A172 (cell line): ENCODE data around the gene GPX4. TPM values are rescaled to one million over a fixed set of nuclear protein-coding genes. Genes with fewer than 3 reads are reported as not detected.

ENCODE experiments used
- DNase-seq: peaks from one replicate; pipeline ENCODE4 v3.0.0-alpha.2; 2015; ENCODE audit warnings: low spot score
- total RNA-seq: library from RNA; depleted of rRNA; stranded (reverse); fragments of >200 nt; shearing (Covaris generic); gene quantifications from 2 replicates; pipeline ENCODE4 v1.2.3, GENCODE V29; 2014

GPX4 gene
- total RNA-seq, 1 experiment from 2014 or later: 323 TPM

DNA sequence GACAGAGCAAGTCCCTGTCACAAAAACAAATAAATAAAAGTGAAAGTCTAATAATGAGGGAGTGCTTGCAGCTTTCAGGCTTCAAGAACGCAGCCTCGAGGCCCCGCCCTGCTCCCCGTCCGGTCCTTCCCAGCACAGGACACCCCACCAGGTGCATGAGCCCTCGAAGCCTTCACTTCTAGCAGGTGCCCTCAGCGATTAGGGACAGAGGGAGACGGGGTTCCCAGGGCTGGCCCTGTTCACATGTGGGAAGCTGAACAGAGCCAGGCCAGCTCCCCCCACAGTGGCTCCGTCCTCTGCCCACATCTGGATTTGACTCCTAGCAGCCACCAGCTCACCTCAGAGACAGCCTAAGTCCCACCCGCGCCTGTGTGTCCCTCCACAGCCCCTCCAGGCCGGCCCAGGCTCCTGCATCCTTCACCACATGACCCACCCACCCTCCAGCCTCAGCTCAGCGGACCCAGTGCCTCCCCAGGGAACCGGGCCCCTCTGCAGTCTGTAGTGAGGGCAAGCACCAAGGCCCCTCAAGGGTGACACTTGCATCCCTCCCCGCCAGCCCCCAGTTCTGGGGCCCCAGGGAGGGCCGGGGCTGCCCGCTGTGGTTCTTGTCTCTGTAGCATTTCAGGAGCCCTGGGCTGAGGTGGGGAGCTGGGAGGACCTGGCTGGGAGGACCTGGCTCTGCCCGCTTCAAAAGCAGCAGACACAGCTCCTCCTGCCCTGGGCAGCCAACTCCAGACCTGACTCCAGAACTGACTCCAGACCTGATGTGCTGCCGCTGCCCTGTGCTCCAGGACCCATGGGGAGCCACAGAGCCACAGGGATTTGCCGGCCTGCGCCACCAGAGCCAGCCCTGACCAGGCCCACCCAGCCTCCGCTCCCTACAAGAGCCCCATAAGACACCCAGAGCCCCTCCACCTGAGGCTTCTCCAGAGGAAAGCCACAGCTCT lies 27.2 kb downstream of the GPX4 start:
- no peak for DNase-seq

DNA sequence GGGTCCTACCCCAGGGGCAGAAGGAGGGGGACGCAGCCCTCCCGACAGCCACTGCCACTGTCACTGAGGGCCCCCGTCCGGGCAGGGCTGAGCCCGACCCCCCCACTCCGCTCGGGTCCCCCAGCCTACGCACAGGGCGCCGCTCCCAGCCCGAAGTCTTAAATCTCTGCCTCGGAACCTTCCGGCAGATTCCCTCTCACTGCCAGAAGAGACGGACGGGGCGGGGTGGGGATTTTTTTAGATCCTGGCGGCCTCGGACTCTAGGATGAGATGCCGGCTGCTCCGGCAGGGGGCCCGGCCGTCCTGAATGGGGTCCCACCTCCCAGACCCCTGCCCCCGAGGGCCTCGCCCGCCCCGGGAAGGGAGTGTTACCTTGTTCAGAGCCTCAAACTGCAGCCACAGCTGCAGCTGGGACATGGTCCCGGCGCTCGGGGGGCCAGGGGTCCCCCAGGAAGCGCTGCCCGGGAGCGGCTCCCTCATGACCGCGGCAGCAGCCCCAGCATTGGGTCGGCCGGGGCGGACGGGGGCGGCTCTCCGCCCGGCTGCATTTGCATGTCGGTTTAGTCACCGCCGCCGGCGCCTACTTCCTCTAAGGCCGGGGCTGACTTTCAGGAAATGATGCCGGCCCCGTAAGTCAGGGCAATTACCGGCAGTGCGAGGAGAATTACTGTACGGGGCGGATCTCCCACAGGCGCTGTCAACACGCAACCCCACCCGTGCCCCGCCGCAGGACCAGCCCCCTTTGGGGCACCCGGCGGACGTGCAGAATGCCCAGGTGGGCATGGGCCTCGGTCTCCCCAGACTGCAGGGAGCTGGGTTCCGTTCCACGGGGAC lies 28.1 kb downstream of the GPX4 start:
- DNase-seq: peak; percentile 83

DNA sequence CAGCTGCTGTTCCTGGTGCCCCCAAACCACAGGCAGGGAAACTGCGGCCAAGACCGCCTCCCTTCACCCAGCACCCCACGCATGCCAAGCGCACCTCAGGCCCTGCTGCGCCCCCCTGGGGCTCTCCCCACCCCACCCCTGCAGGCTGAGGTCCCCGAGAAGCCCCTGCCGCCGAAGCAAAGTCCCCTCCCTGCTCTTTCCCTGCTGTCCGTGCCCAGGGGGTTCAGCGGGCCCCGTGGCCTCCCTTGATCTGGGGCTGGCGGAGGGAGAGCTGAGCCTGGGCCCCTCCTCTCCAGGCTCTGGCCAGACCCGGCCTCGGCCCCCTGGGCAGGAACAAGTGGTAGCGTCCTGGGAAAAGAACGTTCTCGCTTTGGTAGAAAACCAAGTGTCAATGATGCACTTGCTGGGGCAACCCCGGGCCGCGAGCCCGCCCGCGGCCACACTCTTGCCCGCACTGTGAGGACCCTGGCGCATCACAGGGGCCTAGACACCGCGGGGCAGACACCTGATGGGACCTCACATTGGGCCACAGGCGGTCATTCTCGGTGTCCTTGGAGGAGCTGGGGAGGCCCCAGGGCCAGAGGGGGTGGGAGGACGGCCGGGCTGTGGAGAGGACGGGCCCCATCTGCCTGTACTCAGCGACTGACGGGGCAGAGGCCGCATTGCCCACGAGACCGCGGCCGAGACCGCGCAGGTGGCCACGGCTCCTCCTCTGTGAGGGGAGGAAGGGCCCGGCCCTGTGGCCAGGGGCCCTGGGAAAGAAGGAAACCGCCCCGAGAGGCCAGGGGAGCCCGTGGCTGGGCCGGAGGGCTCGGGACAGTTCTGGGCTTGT lies 29.0 kb downstream of the GPX4 start:
- no peak for DNase-seq

DNA sequence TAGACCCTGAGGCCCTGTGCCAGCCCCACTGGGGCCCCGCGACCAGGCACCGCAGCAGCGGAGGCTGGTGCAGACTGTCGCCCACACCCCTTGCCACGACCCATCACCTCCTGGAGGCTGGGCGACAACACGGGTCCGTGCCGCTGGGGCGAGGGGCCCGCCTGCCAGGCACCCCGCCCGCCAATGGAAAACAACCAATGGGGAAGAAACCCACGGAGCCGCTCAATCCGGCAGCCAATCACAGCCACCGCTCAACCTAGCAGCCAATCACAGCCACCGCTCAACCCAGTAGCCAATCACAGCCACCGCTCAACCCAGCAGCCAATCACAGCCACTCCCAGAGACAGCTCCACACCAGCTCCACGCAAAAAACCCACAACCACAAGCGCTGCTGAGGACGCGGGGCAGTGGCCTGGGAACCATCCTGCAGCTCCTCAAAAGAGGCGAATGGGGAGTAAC lies 29.7 kb downstream of the GPX4 start:
- DNase-seq: no peak

DNA sequence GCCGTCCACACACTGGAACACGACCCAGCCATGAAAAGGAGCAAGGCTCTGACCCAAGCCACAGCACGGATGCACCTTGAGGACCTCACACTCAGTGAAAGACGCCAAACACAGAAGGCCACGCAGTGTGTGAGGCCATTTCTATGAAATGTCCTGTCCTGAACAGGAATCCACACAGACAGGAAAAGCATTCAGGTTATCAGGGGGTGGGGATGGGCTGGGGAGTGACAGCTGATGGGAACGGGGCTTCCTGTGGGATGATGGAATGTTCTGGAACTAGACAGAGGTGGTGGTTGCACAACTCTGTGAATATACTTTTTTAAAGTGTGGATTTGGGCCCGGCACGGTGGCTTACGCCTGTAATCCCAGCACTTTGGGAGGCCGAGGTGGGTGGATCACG lies 30.6 kb downstream of the GPX4 start:
- no peak for DNase-seq

DNA sequence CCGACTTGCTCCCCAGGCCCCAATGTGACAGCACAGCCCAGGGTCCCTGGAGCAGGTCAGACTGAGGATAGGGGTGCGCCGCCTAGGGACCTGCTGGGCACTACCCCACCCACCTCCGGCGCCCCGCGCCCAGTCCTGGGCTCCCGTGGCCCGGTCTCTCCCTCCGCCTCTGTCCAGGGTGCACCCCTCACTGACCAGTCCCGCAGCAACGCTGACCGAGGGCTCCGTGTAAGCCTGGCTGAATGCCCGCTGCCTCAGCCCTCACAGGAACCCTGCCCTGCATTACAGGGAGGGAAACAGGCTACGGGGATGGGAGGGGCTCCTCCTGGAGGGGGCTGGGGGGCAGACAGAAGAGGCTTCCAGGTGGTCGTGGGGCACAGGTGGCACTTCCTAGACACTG lies 31.7 kb downstream of the GPX4 start:
- no peak for DNase-seq

DNA sequence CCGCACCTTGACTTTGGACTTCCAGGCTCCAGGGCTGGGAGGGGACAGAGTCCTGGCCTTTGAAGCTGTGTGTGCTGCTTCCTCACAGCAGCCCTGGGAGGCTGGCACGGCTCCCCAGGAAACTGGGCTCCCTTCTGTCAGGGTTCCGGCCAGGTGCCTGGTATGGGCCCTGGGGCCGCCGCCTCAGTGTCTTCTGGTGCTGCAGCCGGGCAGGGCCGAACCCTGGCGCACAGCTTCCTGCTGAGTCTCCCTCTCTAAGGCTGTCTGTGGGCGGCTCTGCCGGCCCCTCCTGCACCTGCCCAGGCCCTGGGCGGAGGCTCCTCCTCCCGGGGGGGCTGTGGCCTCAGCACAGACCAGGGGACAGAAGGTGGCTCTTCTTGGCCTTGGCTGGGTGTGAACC lies 32.4 kb downstream of the GPX4 start:
- no peak for DNase-seq

DNA sequence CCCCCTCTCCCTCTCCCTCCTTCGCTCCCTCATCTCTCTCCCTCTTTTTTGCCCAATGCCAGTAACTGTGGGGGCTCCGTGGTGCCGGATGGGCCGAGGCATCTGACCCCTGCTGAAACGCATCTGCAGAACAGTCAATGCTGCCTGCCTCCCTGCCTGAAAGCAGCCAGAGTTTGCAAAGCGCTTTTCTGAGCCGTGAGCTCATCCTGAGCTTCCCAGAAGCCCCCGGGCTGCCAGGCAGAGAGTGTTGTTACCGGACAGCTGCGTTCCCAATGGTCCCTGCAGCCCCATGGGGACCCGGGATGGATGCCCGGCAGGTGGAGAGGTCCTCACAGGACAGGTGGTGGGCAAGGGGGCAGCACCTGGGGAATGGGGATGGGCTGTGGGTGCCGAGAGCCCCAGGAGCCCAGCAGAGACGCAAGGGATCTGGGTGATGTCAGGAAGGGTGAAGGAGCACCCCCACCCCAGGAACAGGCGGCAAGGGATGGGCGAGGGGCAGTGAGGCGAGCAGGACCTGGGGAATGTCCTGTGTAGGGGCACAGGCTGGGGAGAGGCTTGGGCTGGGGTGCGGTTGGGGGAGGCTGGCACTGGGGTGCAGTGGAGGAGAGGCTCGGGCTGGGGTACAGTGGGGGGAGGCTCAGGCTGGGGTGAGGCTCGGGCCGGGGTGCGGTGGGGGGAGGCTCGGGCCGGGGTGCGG lies 33.0 kb downstream of the GPX4 start:
- no peak for DNase-seq

DNA sequence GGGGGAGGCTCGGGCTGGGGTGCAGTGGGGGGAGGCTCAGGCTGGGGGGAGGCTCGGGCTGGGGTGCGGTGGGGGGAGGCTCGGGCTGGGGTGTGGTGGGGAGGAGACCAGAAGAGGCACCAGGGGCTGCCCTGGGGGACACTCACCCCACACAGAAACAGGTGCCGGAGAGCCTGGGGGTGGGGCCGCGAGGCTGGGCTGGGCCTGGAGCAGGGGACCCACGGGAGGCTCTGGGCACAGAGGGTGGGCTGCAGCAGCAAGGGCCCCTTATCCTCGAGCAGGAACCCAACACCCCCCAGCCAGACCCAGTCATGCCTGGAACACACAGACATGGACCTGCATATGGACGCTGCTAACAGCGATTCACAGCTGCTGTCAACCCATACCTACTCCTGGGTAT lies 34.3 kb downstream of the GPX4 start:
- DNase-seq: no peak

DNA sequence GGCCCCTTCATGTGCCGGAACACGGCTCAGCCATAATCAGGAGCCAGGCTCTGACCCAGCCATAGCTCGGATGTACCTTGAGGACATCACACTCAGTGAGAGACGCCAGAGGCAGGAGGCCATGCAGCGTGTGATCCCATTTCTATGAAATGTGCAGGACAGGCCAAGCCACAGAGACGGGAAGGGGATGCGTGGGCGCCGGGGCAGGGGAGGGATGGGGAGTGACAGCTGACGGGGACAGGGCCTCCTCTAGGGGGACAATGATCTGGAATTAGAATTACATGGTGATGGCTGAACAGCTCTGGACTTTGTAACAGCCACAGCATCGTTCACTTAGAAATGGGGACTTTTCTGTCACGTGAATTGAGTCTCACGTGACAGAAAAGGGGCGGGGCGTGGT lies 35.3 kb downstream of the GPX4 start:
- no peak for DNase-seq

DNA sequence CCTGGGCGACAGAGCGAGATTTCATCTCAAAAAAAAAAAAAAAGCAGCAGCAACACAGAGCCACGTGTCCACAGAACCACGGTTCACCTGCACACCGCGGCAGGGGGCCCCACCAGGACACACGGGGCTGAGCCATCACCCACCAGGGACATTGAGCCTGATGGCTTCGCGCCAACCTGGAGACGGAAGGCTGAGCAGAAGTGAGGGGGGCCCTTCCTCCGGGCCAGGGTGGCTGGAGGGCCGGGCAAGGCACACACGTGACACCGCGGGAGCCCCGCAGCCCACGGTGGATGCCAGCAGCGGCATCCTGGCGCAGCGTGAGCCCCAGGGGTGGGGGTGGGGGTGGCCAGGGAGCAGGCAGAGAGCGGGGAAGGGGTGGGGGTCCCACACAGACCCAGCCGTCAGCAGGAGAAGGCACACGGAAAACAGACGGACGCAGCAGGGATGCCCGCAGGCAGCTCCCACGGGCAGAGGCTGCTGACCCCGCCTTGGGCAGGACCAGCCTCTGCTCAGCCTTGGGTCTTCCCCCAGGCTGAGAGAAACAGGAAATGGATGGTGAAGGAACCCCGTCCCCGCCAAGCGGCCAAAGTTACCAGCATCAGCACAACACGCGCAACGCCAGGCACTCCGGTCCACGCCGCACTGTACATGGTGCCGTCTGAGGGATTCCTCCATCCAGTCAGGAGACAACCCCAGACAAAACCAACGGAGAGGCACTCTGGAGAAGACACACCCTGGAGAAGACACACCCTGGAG lies 36.7 kb downstream of the GPX4 start:
- DNase-seq: no peak

DNA sequence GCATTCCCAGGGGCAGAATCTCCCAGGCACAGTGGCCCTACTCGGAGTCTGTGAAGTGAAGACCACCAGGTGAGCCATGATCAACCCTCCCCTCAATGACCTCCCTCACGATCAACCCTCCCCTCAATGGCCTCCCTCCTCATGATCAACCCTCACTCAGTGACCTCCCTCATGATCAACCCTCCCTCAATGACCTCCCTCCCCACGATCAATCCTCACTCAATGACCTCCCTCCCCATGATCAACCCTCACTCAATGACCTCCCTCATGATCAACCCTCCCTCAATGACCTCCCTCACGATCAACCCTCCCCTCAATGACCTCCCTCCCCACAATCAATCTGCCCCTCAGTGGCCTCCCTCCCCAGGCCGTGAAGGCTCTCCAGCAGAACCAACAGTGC lies 38.1 kb downstream of the GPX4 start:
- DNase-seq: no peak

DNA sequence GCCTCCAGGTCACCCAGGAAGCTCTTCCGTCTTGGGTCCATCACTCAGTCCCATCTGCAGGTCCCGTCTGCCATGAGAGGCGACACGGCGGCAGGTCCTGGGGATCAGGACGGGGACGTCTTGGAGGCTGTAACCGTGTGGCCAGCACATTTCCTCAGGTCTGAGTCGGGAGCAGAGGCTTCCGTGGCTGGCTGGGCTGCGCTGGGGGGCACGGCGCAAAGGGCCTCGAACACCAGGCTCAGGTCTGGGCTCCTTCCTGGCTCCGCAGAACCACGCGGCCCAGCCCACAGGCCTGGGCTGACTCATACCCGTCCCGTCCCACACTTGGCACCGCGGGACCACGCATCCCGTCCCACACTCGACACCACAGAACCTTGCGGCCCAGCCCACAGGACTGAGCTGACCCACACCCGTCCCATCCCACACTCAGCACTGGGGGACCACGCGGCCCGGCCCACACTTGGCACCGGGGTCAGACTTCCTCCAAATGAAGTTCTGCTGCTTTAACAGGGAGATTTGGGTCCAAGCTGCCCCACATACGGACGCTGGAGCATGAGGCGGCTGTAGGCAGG lies 40.1 kb downstream of the GPX4 start:
- DNase-seq: no peak

DNA sequence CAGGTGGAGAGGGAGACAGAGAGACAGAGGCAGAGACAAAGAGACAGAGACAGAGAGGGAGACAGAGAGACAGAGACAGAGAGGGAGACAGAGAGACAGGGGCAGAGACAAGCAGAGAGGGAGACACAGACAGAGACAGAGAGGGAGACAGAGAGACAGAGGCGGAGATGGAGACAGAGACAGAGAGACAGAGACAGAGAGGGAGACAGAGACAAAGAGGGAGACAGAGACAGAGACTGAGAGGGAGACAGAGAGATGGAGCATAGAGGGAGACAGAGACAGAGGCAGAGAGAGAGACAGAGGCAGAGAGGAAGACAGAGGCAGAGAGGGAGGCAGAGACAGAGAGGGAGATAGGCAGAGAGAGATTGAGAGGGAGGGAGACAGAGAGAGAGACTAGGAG lies 40.9 kb downstream of the GPX4 start:
- DNase-seq: no peak

DNA sequence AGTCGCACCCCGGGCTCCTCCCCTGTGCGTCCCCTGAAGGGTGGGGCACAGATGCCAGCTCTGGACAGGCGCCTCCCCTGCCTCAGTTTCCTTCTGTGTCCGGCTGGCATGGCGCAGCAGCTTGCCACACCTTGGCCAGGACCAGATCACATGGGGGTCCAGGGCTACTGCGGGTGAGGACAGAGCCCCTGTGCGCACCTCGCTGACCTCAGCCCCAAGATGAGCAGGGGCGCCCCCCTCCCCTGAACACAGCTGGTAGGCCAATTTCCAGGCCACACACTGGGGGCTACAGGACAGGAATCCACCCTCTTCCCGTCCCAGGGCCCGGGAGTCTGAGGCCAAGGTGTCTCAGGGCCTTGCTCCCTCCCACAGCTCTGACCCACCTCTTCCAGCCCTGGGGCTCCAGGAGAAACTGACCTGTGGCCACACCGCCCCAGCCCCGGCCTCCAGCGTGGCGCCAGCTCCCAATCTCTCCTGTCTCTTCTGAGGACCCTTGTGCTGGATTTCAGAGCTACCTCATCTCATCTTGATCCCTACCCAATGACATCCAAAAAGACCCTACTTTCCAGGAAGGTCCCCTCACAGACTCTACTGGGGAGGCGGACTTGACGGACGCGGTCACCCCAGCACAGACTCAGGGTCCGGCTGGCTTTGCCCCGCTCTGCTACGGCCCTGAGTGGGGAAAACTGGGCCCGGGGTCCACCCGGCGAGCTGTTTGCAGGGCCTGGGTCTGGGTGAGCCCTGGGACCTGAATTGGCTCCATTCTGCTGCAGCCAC lies 42.0 kb downstream of the GPX4 start:
- DNase-seq: no peak

DNA sequence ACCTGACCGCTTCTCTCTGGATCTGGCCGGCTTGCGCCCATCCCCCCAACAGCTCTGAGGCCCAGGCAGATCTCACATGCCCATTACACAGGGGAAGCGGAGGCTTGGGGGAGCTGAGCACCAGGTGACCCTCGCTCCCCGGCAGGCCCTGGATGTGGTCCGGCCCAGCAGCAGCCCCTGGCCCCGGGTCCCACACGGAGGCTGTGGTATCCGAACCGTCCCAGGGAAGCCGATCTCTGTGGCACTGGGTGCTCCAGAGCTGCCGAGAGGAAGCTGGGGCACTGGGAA lies 42.6 kb downstream of the GPX4 start:
- DNase-seq: no peak

DNA sequence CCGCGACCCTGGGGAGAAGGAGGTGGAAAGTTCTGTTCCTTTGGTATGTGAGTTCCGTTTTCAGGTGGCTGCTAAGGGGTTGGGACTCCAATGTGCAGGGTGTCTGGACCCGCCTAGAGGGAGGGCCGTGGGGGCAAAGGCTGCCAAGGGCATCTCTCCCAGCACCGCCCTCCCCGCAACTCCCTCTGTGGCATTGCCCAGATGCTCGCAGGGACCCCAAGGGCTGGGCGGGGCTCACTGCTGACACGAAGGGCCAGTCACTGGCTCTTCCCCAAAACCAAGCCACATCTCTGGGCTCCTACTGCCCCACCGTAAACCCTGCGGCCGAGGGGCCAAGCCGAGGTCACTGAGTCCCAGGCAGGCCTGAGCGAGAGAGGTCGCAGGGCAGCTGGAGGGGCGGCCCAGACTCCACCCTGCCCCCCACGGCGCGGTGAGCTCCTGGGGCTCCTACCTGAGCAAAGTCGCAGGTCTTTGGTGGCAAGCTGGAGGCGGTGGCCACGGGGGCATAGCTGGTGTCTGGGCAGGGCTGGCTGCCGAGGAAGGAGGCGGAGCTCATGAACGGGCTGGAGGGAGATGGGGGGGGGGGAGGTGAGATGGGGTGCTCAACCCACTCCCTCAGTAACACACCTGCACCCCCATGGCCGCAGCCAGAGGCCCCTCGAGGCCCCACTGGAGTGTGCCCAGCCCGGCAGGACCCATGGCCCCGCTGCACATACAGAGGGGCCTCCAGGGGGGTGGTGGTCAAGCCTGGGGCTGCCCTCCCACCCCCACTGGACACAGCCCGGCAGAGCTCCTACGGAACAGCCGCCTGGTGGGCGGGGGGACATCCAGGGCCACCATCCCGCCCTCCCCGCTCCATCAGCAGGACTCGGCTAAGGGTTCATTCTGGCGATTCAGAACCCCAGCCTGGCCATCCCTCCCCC lies 43.3 kb downstream of the GPX4 start:
- DNase-seq: no peak

DNA sequence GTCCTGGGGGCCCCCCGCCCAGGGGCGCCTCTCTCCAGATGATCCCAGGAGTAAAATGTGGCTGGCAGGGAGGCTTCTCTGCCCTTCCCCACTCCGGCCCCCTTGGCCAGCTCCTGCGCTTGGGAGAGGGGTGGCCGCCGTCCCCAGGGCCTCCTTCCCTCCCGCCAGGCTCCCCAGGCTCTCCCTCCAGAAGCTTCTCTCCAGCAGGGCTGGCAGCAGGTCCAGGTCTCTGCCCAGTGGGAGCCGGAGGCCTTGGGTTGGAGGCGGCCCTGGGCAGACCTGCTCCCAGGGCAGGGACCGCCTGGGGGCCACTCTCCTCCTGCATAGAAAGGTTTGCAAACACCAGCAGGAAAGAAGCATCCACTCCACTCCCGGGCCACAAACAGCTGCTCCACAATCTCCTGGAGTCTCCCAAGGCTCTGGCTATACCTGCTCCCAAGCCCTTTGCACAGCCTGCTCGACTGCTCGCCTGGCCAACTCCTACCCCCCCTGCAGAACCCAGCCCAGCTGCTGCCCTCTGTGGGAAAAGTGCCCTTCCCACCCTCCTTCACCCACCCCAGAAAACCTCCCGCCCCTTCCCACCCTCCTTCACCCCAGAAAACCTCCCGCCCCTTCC lies 44.2 kb downstream of the GPX4 start:
- DNase-seq: no peak
